GM19395 (cell line): ENCODE data around the gene MAP3K5.
"Not testable (repeated sequence)": the region's sequence is repeated elsewhere in the genome, so short reads cannot be mapped to it uniquely, and the experiment has no call there.

Experiments
- ATAC-seq: cut with Tn5 transposase; IDR thresholded peaks from one replicate; pipeline ENCODE4 v1.9.1; 2021; ENCODE audit warnings: mild to moderate bottlenecking, moderate library complexity; ENCODE audit not compliant: unreplicated experiment

Gene MAP3K5

DNA sequence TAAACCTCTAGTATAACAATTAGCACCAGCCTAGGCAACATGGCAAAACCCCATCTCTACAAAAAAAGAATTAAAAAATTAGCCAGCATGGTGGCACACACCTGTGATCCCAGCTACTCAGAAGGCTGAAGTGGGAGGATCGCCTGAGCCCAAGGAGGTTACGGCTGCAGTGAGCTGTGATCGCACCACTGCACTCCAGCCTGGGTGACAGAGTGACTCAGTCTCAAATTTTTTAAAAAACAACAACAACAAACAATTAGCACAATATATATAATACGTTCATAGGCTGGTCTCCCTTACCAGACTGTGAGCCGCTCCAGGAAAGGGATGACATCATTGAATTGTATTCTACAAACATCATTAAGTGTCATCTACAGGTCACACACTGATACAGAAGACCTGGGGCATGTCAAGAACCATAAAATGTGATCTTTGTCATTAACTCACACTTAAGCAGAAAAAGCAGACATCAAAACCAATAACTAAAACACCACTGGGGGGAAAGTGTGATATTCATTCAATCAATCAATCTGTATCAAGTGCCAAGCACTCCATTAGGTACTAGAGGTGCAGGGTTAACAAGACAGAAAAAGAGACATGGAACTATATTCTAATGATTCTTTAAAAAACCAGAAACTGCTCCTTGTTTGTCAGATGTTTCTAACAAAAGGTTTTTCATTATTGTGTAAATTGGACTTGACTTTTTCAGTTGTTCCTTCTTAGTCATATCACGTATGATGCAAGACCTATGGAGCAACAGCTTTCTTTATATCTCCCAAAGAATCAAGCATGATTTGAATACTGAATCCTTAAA, 17.8 kb downstream of the MAP3K5 start:
- no peak for ATAC-seq

DNA sequence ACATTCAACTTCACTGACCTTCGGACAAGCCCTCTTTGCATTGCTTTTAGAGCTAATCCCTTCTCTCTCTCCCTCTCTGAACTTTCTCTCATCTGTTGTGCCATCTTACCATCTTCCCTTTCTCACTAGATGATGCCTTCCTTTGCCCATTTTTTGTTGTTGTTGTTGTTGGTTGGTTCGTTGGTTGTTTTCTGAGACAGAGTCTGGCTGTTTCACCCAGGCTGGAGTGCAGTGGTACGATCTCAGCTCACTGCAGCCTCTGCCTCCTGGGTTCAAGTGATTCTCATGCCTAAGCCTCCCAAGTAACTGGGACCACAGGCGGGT, 18.8 kb downstream of the MAP3K5 start:
- no peak for ATAC-seq

DNA sequence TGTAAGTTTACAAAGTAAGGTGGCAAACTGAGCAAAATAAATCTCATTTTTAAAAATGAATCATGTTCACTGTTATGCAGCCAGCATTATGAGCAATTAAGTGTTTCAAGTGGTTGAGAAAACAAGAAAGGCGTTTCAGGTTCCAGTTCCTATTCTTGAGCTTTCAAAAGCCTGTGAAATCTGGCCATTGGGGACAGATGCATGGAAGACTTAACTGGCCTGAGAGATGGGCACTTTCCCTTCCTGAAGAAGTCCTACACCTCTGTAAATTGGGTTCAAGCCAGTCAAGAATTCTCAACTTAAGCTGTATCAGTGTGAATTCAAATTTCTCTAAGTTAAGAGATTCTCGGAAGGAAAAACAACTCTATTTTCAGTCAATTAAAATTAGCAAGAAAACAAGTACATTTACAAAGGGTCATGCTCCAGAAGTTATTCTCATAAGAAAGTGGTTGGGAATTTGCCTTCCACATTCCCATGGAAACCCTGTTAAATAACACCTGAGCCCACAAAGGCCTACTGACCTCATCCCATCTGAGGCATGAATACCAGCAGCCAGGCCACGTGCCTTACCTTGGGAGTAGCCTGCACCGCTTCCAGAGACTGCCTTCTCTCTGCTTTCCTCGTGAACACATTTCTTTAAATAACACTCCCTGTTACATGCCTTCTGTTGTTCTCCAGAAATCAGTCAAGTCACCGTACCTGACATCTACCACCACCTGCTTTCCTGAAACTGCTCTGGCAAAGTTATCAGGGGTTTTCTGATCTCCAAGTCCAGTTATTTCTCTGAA, 19.4 kb downstream of the MAP3K5 start:
- peak; percentile 79 for ATAC-seq

DNA sequence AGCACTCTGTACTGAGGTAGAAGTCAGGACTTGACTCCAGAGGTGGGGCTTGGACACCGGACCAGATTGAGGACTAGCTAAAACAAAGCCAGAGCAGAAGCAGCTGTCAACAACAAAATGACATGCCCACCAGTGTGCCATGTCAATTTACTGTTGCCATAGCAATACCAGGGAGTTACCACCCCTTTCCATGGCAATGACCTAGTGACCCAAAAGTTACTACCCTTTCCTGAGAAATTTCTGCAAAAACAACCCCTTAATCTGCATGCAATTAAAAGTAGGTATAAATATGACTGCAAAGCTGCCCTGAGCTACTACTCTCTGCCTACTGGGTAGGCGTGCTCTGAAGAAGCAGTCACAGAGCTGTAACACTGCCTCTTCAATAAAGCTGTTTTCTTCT, 21.0 kb downstream of the MAP3K5 start:
- ATAC-seq, result no peak

DNA sequence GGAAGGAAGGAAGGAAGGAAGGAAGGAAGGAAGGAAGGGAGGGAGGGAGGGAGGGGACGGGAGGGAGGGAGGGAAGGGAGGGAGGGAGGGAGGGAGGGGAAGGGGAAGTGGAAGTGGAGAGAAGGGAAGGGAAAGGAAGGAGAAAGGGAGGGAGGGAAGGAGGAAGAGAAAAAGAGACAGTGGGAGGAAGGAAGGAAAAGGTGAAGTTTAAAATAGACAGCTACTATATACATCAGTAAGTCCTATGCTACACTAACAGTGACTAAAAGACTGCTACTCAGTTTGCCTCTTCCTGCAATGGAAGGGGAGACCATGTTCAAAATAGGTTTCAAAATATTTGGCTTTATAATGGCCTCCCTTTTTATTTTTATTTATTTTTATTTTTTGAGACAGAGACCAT, 22.5 kb downstream of the MAP3K5 start:
- no peak for ATAC-seq

DNA sequence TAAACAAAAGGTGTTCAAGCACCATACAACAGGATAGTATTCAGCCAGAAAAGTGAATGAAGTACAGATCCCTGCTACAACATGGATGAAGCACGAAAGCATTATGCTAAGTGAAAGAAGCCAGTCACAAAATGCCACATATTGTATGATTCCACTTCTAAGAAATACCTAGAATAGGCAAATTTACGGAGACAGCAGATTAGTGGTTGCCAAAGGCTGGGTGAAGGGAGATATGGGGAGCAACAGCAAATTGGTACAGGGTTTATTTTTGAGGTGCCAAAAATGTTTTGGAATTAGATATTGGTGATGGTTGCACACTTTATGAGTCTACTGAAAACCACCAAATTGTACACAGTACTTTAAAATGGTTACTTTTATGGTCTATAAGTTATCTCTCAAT, 23.2 kb downstream of the MAP3K5 start:
- no peak for ATAC-seq

DNA sequence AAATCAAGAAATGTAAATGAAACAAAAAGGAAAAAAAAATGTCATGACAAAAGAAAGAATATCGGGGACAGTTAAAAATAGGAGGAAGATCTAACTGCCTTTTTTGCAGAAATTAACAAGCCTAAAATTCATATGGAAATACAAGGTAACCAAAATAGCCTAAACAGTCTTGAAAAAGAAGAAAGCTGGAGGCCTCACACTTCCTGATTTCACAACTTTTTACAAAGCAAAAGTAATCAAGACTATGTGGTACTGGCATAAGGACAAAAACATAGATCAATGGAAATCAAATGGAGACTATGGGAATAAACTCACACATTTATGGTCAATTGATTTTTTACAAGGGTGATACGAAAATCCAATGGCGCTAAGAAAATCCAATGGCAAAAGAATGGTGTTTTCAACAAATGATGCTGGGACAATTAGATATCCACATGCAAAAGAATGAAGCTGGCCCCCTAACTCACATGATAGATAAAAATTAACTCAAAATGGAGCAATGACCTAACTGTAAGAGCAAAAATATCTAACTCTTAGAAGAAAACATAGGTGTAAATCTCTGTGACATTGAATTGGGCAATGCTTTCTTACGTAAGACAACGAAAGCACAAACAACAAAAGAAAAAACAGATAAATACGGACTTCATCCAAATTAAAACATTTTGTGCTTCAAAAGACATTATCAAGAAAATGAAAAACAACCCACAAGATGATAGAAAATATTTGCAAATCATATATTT, 24.5 kb downstream of the MAP3K5 start:
- ATAC-seq, result no peak

DNA sequence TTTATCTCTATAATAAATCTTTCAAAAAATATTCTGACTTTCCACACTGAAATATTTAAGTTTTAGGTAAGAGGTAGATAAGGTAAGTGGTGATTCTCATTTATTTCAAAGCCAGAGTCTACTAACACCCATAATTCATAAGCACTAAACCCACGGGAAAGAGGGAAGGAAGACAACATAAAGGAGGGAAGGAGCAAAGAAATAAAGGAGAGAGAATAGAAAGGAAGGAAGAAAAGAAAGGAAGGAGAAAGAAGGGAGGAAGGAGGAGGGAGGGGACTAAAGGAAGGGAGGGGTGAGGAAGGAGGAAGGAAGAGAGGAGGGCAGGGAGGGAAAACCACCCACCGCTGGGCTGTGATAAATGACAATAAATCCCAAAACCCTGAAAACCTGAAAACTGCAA, 25.2 kb downstream of the MAP3K5 start:
- ATAC-seq, result no peak

DNA sequence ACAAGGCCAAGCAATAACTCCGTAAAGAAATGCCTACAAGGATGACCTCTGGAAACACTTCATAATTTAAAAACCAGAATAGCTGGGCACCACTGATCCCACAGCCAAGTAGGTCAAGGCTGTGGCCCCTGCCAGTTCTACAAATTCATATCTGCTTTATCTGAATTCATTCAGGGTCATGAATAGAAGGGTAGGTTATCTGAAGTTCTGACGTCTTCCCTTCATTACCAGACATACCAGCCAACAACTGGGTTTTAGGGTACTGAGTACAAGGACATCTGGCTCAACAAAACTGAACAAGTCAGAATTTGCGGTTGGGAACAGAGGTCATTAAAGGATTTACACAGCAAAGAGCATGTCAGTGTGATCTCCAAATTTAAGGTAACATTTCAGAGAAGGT, 26.0 kb downstream of the MAP3K5 start:
- no peak for ATAC-seq

DNA sequence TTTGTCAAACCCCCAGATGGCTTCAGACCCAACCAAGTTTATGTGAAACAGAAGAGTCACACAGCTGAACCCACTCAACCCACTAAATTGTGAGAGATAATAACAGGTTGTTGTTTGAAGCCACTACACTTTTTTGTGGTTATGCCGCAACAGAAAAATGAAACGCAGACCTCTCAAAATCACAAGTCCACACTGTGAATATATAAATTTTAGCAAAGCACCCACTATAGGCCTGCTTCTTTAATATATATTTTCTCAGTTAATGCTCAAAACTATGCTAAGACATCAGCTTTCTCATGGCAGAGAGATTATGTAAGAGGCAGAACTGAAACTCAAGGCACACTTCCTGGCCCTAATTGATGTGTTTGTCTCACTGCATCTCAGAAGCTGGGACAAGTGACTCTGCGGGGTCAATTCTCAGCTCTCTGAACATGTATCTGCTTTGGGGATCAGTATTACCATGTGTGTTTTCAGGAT, 27.7 kb downstream of the MAP3K5 start:
- ATAC-seq, result peak; percentile 59

DNA sequence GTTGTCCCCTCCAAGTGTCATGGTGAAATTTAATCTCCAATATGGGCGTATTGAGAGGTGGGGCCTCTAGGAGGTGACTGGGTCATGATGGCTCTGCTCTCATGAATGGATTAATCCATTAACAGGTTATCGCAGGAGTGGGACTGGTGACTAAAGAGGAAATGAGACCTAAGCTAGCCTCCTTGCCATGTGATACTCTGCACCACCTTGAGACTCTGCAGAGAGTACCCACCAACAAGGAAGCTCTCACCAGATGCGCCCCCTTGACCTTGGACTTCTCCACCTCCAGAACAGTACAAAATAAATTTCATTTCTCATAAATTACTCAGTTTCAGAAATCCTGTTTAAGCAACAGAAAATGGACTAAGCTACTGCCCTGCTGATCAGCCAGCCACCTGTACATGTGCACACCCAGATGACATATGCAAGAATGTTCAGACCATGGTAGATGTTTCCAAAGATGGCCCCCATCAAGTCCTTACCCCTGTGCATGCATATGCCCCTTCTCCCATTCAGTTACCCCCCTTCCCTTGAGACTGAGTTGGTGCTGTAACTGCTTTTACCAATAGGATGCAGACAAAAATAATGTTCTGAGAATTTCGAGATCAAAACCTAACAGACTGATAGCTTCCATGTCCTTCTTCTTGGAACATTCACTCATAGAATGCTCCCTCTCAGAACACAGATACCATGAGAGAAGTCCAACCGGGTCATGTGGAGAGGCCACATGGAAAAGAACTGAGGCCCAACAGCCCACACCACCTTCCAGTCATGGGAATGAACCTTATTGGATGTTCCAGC, 28.4 kb downstream of the MAP3K5 start:
- ATAC-seq, result peak; percentile 39

DNA sequence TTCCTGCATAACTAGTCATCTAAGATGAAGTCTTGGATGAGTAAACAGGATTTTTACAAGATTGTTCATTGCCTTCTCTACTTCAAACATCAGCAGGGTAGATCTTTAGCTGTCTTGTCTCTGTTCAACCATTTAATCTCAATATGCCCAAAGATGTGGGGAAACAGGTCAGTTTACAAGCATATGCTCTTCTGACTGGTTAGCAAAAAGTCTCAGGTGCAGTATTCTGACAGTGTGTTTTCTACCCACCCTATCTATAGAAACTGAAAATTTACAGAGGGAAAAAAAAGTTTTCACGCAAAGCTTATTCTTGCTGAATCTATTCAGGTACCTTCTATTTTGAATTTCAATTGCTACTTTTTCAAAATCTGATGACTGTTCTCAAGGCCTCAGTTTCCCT, 29.0 kb downstream of the MAP3K5 start:
- ATAC-seq, result peak; percentile 38

DNA sequence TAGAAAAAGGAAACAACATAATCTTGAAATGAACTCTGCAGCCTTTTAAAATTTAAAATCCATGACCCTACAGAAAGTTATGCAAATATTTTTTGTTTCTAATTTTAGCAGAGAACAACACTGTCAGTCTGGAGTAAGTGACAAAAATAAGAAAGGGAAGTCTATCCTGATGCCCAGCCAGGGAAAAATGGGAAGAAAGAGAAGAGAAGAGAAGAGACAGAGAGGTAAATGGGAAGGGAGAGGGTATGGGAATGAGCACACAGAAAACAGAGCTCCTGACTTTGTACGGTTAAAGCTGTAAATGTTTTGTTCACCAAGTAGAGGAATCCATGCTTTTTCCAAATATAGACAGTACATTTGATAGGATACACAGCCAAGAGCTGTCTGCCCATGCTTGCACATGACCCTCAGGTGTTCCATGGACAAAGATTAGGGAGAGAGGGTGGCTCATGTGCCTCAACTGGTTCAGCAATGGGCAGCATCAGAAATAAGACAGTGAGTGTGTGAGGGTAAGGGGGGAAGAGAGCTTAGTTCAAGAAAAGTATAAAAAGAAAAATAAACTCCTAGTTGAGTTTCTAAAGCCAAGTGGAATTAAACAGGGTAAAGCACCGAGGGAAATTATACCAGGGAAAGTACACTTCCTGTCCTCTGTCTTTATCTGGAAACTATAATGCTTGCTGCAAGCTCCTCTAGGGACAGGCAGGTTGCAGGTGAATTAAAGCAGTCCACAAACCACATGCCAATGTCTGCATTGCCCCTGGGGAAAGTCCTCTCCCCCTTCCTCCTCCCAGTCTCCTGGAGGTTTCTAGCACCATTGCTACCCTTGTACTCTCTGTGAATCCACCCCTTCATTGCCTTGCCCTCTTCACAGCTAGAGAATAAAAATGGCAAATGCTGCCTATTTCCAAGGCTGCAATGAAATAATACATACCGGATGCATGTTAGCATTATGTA, 30.0 kb downstream of the MAP3K5 start:
- no peak for ATAC-seq

DNA sequence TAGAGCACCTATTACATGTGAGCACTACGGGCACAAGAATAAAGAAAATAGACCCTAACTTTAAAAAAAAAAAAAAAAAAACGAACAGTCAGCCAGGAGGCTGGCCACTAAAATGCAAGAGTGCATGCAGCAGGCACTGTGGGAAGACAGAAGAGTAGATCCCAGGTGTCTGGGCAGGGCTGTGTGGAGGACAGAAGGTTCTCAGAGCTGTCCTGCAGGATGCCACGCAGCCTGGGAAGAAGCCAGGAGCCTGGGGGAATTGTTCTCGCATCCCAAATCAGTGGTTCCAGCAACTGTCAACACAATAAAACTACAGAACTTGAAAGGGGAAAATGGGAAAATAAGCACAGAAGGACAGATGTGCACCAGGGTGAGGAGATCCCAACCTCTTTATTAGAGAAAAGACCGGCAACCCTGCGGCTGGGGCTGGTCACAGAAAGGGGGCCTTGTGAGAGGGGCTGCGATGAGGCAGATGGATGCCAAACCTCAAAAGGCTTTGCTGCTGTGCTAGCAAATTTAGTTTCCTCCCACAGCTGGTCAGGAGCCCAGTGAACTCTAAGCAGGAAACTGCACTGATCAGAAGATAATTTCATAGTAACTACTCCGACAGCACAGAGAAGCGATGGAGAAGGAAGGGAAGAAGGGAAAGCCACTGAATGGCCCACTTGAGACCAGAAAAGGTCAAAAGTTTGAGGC, 30.9 kb downstream of the MAP3K5 start:
- peak; percentile 23 for ATAC-seq

DNA sequence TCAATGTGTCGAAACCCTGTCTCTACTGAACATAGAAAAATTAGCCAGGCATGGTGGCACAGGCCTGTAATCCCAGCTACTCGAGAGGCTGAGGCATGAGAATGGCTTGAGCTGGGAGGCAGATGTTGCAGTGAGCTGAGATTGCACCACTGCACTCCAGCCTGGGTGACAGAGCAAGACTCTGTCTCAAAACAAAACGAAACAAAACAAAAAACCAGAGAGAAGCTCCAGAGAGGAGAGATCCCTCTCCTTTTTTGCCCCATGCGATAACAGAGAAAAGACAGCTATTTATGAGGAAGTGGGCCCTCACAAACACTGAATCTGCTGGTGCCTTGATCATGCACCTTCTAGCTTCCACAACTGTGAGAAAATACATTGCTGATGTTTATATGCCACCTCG, 31.5 kb downstream of the MAP3K5 start:
- ATAC-seq, result not testable (repeated sequence)

DNA sequence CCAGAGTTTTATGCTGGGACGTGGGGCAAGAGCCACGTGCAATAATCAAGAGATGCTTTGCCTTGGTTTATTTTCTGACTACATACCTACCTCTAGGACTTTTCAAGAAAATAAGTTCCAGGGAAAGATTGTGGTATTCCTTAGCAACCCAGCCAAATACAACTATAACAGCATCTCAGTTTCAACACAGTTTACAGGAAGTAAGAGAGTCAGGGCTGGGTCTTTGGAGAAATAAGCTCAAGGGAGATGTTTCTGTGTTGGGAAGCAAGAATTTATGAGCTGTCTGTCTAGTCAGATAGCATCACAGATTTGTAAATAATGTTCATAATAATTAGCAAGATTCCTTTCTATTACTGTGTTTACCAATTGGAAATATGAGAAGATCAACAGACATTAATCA, 35.1 kb downstream of the MAP3K5 start:
- no peak for ATAC-seq

DNA sequence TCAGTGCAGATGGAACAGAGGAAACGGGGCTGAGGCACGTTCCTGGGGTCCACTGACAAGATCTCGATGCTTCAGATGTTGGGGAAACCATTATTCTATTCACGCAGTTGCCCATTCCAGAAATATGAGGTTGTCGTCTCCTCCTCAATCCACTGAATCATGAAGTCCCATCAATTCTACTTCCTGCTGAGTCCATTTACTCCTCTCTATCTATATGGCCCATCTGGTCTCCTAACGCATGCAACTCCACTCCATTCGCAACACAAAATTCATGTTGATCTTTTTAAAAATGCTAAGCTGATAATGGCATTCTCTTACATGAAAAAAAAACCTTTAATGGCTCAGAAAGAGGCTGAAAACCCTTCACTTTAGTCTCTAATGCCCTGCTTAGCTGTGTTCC, 37.5 kb downstream of the MAP3K5 start:
- ATAC-seq, result no peak

DNA sequence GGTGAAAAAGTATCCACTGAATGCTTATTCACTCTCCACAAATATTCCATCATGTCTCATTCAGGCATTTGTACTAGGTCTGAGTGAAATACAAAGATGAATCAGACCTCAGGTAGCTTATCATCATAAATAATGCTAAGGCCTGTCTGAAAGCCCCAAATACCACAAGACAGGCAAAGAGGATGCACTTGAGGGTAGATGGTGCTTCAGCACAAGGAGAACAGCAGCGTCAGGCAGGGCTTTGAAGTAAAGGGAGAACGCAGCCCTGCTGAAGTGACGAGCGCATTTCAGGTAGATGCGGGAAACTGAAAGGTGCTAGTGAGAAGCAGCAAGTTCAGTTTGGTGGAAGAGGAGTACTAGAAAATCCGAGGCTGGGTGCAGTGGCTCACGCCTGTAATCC, 38.7 kb downstream of the MAP3K5 start:
- ATAC-seq, result no peak

DNA sequence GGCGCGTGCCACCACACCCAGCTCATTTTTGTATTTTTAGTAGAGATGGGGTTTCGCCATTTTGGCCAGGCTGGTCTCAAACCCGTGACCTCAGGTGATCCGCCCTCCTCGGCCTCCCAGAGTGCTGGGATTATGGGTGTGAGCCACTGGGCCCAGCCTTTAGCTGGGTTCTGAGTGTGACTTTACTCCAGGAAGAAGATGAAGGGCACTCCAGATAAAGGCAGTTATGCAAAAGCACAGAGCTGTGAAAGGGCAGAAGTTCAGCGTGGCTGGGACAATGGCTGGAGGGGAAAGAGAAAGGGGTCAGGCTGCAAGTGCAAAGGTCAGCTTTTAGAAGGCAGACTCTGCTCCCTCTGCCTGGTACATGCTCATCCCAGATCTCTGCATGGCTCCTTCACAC, 39.7 kb downstream of the MAP3K5 start:
- no peak for ATAC-seq
